C4-2B (cell line): Measurements from ENCODE around the gene NECTIN4.
"Not testable (repeated sequence)": the region's sequence is repeated elsewhere in the genome, so short reads cannot be mapped to it uniquely, and the experiment has no call there.

ENCODE experiments used
- H3K27ac ChIP-seq: fragments of 450-650 bp; 2 replicates; pipeline ENCODE4 v1.5.1; 2017
- CTCF ChIP-seq: fragments of 450-650 bp; conservative IDR thresholded peaks from 2 replicates; pipeline ENCODE4 v1.5.1; 2017; ENCODE audit warnings: mild to moderate bottlenecking
- ZFX ChIP-seq: fragments of 450-650 bp; IDR thresholded peaks from 2 replicates; pipeline ENCODE4 v1.6.1; 2017

Gene NECTIN4

DNA sequence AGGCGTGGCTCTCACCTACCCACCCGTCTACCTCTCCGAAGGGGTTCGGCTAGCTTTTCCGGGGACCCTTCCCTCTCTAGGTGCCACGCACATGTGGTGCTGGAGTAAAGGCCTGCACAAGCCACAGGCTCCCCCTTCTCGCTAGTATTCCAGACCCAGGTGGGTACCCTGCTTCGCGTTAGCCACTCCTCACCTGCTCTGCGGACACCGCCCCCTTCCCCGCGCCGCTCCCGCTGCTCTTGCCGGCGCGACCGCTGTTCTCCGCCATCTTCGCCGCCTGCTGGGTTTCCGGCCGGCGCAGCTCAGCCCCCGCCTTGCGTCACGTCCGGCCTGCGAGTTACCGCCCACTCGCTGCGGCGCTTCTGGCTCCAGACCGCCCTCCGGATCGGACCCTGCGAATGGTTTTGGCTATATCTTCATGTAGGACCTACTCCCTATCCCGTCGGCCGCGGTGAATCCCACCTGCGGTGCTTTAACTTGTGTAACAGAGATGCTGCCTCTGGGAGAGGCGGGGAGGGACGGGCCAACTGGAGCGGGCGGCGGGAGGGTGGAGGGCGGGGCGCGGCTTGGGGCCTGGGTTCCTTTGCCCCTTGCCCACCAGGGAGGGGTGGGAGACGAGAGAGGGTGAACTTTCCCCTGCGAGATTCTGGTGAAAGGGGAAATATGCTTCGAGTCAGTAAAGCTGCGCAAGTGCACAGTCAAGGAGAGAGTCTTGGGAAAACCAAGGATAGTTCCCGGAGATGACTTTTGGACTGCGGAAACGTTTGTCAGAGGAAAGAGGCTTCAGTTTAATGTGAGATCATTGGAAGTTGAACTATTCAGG, 28.6 kb upstream of the NECTIN4 start, which contains the start of the genes NIT1 and PFDN2:
TSS of gene NIT1 (plus strand) at position 347 of the 823 bp plus-strand sequence. CDS start at position 419, 72 bp downstream.
TSS of gene PFDN2 (minus strand) at position 279 of the 823 bp plus-strand sequence. CDS start at position 268, 11 bp downstream.
- TF ChIP-seq ZFX, result no peak
- no peak for TF ChIP-seq CTCF
- peak within 1 kb of the TSS; percentile 92 for H3K27ac ChIP-seq

- H3K27ac ChIP-seq, result not testable (repeated sequence)
Measured at GRCh38 chr1:161115961-161116360, 26.6 kb upstream of the NECTIN4 start.

DNA sequence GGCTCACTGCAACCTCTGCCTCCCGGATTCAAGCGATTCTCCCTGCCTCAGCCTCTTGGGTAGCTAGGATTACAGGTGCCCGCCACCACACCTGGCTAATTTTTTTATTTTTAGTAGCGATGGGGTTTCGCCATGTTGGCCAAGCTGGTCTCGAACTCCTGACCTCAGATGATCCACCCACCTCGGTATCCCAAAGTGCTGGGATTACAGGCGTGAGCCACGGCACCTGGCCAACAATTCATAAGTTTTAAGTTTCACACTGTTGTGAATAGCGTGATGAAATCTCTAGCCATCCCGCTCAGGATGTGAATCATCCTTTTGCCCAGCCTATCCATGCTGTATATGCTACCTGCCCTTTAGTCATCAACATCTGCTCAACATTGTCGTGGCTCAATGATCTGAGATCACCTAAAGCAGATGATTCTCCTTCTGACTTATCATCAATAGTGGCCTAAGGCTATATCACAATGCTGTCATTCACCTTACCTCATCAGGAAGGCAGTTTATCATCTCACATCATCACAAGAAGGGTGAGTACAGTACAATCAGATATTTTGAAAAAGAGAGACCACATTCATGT, 25.9 kb upstream of the NECTIN4 start:
- H3K27ac ChIP-seq, result no peak overlapping the region
- TF ChIP-seq ZFX (no peak), CTCF (no peak)

- no peak for TF ChIP-seq ZFX
- TF ChIP-seq CTCF, result no peak
- no peak overlapping the region for H3K27ac ChIP-seq
Measured at GRCh38 chr1:161114556-161114955, 25.2 kb upstream of the NECTIN4 start.

GRCh38 chr1:161113915-161114314, 24.6 kb upstream of the NECTIN4 start:
- TF ChIP-seq CTCF, result no peak
- TF ChIP-seq ZFX, result no peak
- no peak overlapping the region for H3K27ac ChIP-seq

- no peak for TF ChIP-seq ZFX
- TF ChIP-seq CTCF, result no peak
- H3K27ac ChIP-seq, result no peak overlapping the region
Measured at GRCh38 chr1:161111527-161111926, 22.2 kb upstream of the NECTIN4 start.

GRCh38 chr1:161111117-161111516, 21.8 kb upstream of the NECTIN4 start:
- H3K27ac ChIP-seq, result no peak overlapping the region
- TF ChIP-seq ZFX (no peak), CTCF (no peak)
